DMS 273 (cell line): ENCODE data around the gene C3orf49.

ENCODE experiments used
- DNase-seq: peaks from one replicate; lab custom pipeline; 2025; ENCODE audit not compliant: unreplicated experiment; lab: John Stamatoyannopoulos, UW

C3orf49 gene

DNA sequence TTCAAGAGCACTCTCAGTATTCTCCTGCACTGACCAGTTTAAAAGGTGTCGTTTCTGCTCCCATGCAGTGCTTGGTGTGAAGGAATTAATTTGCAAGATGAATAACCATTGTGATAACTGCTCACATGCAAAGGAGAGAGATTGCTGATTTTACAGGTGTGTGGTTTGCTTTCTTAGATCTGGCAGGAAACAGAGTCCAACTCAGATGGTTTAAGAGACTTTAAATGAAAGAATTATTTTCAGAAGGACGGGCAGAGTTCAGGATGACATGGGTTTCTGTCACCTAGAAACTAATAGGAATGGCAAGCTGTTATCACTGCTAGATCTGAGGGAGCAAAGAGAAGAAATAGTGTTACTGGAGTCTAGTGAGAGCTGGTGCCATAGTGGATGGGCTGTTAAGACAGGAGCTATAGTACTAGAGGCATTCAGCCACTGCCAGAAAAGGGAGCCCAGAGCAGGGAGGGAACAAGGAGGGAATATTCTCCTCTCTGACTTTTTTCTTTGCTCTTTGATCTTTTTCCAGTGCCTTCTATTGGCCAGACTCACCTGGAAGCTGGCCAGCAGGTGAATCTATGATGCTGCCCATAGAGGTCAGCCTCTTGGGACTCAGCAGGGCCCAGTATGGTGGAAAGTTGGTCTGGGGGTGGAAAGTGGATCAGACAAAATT lies 59.4 kb downstream of the C3orf49 start:
- peak; percentile 2 for DNase-seq

DNA sequence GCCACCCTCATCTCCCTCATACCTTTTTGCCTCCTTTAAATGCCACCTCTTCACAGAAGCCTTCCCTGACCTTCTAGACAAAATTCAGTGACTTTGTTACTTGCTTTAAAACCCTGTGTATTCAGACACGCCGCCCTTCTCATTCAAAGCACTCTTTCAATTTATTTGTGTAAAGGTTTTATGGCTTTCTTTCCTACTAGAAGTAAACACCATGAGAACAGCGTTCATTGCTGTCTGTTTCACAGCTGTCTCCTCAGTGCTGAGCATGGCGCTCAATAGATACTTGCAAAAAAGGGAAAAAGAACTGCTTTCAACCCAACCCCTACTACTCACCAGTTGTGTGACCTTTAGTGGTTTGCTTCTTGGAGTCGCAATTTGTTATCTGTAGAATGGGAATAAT lies 61.6 kb downstream of the C3orf49 start:
- no peak for DNase-seq

DNA sequence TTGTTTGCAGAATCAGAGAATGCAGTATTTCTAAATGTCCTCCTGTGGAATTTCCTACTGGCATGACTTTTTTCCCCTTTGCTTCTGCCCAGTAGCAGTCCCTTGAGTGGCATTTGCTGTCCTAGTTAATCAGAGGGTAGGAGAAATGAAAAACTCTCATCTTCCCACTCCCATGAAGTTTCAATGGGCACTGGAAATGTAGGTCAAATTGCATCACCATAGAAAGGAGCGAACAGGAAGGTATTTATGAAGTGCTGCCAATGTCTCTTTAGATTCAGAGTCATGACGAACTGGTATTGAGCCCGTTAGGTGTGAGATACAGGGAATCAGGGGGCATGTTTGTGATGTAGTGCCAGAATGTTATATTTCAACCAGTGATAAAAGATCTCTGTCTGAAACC lies 67.8 kb downstream of the C3orf49 start:
- DNase-seq, result no peak

DNA sequence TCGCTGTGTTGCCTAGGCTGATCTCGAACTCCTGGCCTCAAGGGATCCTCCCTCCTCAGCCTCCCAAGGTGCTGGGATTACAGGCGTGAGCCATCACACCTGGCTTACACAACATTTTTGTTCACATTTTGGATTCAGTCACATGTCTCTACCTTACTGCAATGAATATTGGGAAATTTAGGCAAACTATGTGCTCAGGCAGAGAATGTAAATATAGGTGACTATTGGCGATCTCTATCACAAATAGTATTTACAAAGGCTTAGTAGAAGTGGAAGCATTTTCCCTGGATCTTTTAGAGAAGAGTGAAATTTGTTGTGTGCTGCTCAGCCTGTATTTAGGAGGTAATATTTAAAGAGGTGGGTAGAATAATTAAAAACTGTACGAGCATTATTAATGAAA lies 72.4 kb downstream of the C3orf49 start:
- no peak for DNase-seq

DNA sequence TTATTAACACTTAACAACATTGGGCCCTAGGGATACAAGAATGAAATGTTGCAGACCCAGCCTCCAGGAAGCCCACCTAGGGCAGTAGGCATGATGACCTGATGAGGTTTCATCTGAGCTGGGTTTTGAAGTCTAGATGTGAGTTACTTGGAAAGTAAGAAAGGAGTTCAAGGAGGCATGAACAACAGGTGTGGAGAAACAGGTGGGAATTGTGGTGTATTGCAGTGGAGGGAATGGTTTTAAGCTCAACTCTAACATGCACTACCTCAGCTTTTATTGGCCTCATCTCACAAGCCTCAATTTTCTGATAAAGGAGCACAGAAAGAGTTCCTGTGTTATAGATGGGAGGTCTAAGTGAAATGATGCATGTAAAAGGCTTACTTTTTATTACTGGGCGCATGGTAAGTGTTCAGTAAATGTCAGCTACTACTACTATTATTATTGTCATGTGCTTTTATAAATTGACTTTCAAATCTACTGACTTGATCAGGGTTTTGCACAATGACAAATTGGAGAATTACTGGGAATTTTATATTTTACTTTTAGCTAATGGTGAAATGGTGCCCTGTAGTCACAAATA lies 73.8 kb downstream of the C3orf49 start:
- no peak for DNase-seq

DNA sequence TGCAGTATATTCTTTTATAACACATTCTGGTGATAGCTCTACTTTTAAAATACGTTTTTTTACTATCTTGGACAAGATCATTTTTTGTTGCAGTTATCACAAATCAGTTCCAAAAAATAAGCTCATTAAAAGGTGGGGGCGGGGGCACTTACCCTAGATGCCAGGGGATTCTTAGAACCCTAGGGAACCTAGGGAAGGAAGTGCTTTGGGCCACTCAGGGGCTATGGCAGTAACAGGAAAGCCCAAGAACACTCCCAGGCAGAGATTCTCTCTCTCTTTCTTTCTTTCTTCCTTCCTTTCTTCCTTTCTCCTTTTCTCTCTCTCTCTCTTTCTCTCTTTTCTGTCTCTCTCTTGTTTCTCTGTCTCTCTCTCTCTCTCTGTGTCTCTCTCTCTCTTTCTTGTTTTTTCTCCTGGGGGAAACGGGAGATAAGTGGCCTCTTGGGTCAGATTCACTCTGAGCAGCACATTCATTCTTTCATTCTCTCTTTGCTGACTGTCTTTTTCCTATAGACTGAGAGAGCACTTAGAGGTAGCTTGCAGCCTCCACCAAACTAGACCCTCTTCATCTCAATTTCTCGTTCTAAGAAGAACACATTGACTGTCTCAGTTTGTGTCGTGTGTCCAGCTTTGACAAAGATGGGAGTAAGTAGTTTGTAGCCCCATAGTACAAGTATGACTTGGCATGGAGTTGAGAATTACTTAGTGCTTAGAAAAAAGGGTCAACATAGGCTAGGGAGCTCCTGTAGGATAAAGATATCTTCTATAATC lies 76.5 kb downstream of the C3orf49 start:
- no peak for DNase-seq

DNA sequence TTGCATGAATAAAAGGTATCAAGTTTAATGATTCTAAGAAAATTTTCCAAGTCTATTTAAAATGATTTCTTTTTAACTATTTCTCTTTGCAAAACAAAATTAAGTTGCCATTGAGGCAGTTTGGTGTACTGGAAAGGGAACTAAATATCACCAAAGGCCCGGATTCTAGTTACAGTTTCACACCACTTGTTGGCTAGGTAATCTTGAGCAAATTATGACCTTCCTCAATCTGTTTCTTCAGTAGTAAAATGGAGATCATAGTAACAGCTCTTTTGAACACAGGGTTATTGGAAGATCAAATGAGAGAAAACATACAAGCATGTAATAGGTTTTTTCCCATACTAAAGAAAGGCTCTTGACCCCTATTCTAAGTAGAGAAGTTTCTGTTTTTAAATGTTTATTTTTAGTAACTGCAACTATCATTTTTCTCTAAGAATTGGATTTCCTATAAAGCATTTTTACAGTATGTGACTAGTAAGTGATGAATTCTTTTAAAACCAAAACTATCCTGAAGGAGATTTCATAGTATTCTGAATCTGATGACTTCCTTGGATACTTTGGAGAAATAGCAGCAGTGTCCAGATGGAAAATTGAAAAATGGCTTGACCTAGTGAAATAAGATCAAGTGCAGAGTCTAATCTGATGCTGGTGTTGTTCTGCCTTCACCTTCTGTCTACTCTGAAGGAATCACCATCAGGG lies 77.4 kb downstream of the C3orf49 start:
- DNase-seq, result peak; percentile 11
